Endometrial microvascular endothelial cells (primary cell): ENCODE results near the gene AMN. TPM values are rescaled to one million over a fixed set of nuclear protein-coding genes. Genes with fewer than 3 reads are reported as not detected.

Source experiments
- in situ Hi-C: cut with HindIII; loops from 2 replicates; pipeline ENCODE4 v1.10.0; 2017; ENCODE audit warnings: low sequenced_read_pairs, low pct_unique_long_range_greater_than_20kb; ENCODE audit errors: inconsistent ontology term
- total RNA-seq: library from RNA; depleted of rRNA; stranded (reverse); fragments of >200 nt; gene quantifications from one replicate; pipeline ENCODE4 v1.2.3, GENCODE V29; 2015; ENCODE audit errors: inconsistent ontology term

Gene AMN
- total RNA-seq, 1 donor from 2014 or later = not detected

GRCh38 chr14:102953100-102953499 lies 30.6 kb downstream of the AMN start:
- in situ Hi-C loops = no loop called here

GRCh38 chr14:102954081-102954789 lies 31.8 kb downstream of the AMN start:
- in situ Hi-C loops = no loop called here

GRCh38 chr14:102955636-102956408 lies 33.4 kb downstream of the AMN start:
- in situ Hi-C loops = no loop called here

GRCh38 chr14:102957222-102957621 lies 34.8 kb downstream of the AMN start:
- in situ Hi-C loops = no loop called here

- in situ Hi-C loops = no loop called here
Measured at GRCh38 chr14:102958461-102958860, 36.0 kb downstream of the AMN start.

GRCh38 chr14:102962111-102962627 lies 39.7 kb downstream of the AMN start:
- in situ Hi-C loops = no loop called here

GRCh38 chr14:102964152-102964730 lies 41.8 kb downstream of the AMN start:
- in situ Hi-C loops = no loop called here

- in situ Hi-C loops = no loop called here
Measured at GRCh38 chr14:102965282-102965681, 42.8 kb downstream of the AMN start.

GRCh38 chr14:102965971-102966655 lies 43.6 kb downstream of the AMN start:
- in situ Hi-C loops = no loop called here

- in situ Hi-C loops = no loop called here
Measured at GRCh38 chr14:102966681-102967505, 44.4 kb downstream of the AMN start.

- in situ Hi-C loops = no loop called here
Measured at GRCh38 chr14:102967506-102967795, 45.0 kb downstream of the AMN start.

- in situ Hi-C loops = no loop called here
Measured at GRCh38 chr14:102968306-102968705, 45.8 kb downstream of the AMN start.

GRCh38 chr14:102969060-102969791 lies 46.8 kb downstream of the AMN start:
- in situ Hi-C loops = no loop called here

GRCh38 chr14:102969901-102970300 lies 47.4 kb downstream of the AMN start:
- in situ Hi-C loops = no loop called here

- in situ Hi-C loops = no loop called here
Measured at GRCh38 chr14:102970496-102970895, 48.0 kb downstream of the AMN start.

- in situ Hi-C loops = no loop called here
Measured at GRCh38 chr14:102971314-102971713, 48.9 kb downstream of the AMN start.

- in situ Hi-C loops = no loop called here
Measured at GRCh38 chr14:102971836-102972606, 49.6 kb downstream of the AMN start.
